ENCODE results near the gene CTIF.
"Not testable (repeated sequence)": the region's sequence is repeated elsewhere in the genome, so short reads cannot be mapped to it uniquely, and the experiment has no call there.

CTIF gene

DNA sequence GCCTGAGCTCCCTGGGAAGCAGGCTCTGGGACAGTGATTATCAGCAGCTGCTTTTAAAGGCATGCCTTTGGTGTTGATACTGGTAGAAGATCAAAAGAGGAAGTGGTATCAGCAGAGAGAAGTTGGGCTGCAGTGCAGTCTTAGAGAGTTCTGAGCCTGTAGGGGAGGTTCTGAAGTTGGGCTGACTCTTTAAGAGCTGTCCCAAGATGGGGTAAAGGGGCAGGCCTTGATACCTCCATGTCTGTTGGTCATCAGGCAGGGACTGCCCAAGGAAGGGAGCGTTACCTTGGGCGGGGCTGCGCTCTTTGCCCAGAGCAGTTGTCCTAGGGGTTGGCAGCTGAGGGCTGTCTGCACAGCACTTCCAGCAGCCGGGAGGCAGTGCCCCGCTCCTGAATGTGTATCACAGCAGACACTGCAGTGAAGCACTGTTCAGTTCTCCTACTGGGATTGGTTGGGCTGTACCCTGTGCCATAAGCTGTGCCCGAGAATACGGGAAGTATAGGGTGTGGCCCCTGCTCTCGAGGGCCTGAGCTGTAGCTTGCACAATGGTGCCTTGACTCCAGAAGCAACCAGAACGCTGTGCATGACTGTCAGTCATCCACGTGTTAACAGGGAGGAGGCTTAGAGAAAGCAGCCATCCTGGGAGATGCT, 177.0 kb downstream of the CTIF start:
- no peaks in the 10 kb centered on the region for H3K9me2 ChIP-seq (replicated peaks; ENCODE audit: insufficient read depth, low read length)
- no peaks in the 10 kb centered on the region for H4K20me1 ChIP-seq (ENCODE audit: insufficient read depth, low read length)
- H3K9me3 ChIP-seq (replicated peaks; ENCODE audit: insufficient read depth, low read length), result no peaks in the 10 kb centered on the region
- no peak for DNase-seq
- H3K79me2 ChIP-seq (ENCODE audit: low read length), result no peaks in the 10 kb centered on the region
- H3K27me3 ChIP-seq (replicated peaks; ENCODE audit: insufficient read depth, low read length), result no peaks in the 10 kb centered on the region
- no peak overlapping the region for H3K4me2 ChIP-seq (ENCODE audit: low read depth, low read length)
- no peaks in the 10 kb centered on the region for H3F3A ChIP-seq (ENCODE audit: insufficient read depth, low read length)
- H3K9ac ChIP-seq (ENCODE audit: low read length), result no peak overlapping the region
- no peak overlapping the region for H3K4me3 ChIP-seq (ENCODE audit: low read length)
- TF ChIP-seq, protein P1, sequence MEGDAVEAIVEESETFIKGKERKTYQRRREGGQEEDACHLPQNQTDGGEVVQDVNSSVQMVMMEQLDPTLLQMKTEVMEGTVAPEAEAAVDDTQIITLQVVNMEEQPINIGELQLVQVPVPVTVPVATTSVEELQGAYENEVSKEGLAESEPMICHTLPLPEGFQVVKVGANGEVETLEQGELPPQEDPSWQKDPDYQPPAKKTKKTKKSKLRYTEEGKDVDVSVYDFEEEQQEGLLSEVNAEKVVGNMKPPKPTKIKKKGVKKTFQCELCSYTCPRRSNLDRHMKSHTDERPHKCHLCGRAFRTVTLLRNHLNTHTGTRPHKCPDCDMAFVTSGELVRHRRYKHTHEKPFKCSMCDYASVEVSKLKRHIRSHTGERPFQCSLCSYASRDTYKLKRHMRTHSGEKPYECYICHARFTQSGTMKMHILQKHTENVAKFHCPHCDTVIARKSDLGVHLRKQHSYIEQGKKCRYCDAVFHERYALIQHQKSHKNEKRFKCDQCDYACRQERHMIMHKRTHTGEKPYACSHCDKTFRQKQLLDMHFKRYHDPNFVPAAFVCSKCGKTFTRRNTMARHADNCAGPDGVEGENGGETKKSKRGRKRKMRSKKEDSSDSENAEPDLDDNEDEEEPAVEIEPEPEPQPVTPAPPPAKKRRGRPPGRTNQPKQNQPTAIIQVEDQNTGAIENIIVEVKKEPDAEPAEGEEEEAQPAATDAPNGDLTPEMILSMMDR (IDR thresholded peaks at IDR 0.05; ENCODE audit: low read length), result no peak
- TF ChIP-seq EZH2phosphoT487 (IDR thresholded peaks at IDR 0.05; ENCODE audit: low read length), result no peak
- TF ChIP-seq EZH2 (optimal IDR thresholded peaks at IDR 0.05; ENCODE audit: low read depth, low read length), result no peak
- no peak overlapping the region for H3K27ac ChIP-seq (ENCODE audit: low read length)
- H3K36me3 ChIP-seq (replicated peaks; ENCODE audit: insufficient read depth, low read length), result no peaks in the 10 kb centered on the region
- no peak overlapping the region for H2AFZ ChIP-seq (ENCODE audit: low read length)
- H3K4me1 ChIP-seq (ENCODE audit: low read length), result no peaks in the 10 kb centered on the region

DNA sequence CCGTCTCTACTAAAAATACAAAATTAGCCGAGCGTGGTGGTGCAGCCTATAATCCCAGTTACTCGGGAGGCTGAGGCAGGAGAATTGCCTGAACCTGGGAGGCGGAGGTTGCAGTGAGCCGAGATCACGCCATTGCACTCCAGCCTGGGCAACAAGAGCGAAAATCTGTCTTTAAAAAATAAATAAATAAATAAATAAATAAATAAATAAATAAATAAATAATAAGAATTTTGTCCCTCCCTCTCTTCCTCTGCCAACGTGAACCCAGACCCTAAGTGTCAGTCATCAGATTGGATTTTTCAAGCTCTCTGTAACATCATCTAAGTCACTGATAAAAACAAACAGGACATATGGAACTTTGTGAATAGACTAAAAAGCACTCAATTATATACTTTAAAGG, 178.4 kb downstream of the CTIF start:
- not testable (repeated sequence) for H3K27ac ChIP-seq (ENCODE audit: low read length); H2AFZ ChIP-seq (ENCODE audit: low read length); H3K4me2 ChIP-seq (ENCODE audit: low read depth, low read length); H3K9me3 ChIP-seq (replicated peaks; ENCODE audit: insufficient read depth, low read length); H3K4me1 ChIP-seq (ENCODE audit: low read length); H3F3A ChIP-seq (ENCODE audit: insufficient read depth, low read length); H3K9ac ChIP-seq (ENCODE audit: low read length); H3K9me2 ChIP-seq (replicated peaks; ENCODE audit: insufficient read depth, low read length); H3K4me3 ChIP-seq (ENCODE audit: low read length); H4K20me1 ChIP-seq (ENCODE audit: insufficient read depth, low read length); DNase-seq; H3K79me2 ChIP-seq (ENCODE audit: low read length); H3K27me3 ChIP-seq (replicated peaks; ENCODE audit: insufficient read depth, low read length); H3K36me3 ChIP-seq (replicated peaks; ENCODE audit: insufficient read depth, low read length)

DNA sequence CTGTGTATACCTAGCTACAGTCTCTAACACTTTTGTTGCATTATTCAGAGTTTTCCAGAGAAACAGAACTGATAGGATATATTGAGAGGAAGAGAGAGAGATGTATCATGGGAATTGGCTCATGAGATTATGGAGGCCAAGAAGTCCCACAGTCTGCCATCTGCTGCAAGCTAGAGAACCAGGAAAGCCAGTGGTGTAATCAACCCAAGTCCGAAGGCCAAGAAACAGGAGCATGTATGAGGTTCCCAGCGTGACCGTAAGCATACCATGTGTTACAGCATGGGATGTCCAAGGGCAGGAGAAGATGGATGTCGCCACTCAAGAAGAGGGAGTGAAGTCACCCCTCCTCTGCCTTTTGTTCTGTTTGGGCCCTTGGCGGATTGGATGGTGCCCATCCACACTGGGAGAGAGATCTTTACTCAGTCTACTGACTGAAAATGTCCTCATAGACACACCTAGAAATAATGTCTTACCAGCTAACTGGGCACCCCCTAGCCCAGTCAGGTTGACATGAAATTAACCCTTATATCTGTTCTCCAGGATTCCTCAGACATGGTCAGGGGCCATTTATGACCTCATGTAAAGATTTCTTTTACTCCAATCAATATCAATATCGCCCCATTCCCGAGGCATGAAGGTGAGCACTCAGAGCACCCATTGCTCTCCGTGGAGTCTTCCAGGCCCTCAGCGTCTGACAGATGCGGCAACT, 179.6 kb downstream of the CTIF start:
- H2AFZ ChIP-seq (ENCODE audit: low read length), result no peak overlapping the region
- no peaks in the 10 kb centered on the region for H3K36me3 ChIP-seq (replicated peaks; ENCODE audit: insufficient read depth, low read length)
- no peak for DNase-seq
- no peak overlapping the region for H3K27ac ChIP-seq (ENCODE audit: low read length)
- no peaks in the 10 kb centered on the region for H3F3A ChIP-seq (ENCODE audit: insufficient read depth, low read length)
- no peaks in the 10 kb centered on the region for H4K20me1 ChIP-seq (ENCODE audit: insufficient read depth, low read length)
- no peaks in the 10 kb centered on the region for H3K9me2 ChIP-seq (replicated peaks; ENCODE audit: insufficient read depth, low read length)
- no peaks in the 10 kb centered on the region for H3K9me3 ChIP-seq (replicated peaks; ENCODE audit: insufficient read depth, low read length)
- H3K4me2 ChIP-seq (ENCODE audit: low read depth, low read length), result no peak overlapping the region
- no peak overlapping the region for H3K4me3 ChIP-seq (ENCODE audit: low read length)
- no peak overlapping the region for H3K9ac ChIP-seq (ENCODE audit: low read length)
- no peaks in the 10 kb centered on the region for H3K4me1 ChIP-seq (ENCODE audit: low read length)
- H3K27me3 ChIP-seq (replicated peaks; ENCODE audit: insufficient read depth, low read length), result no peaks in the 10 kb centered on the region
- H3K79me2 ChIP-seq (ENCODE audit: low read length), result no peaks in the 10 kb centered on the region
- no peak for TF ChIP-seq EZH2phosphoT487 (IDR thresholded peaks at IDR 0.05; ENCODE audit: low read length)
- TF ChIP-seq, protein P1 (IDR thresholded peaks at IDR 0.05; ENCODE audit: low read length), result no peak
- TF ChIP-seq EZH2 (optimal IDR thresholded peaks at IDR 0.05; ENCODE audit: low read depth, low read length), result no peak

- Histone ChIP-seq H3K27ac (ENCODE audit: low read length) (no peak overlapping the region), H3K4me3 (ENCODE audit: low read length) (no peak overlapping the region), H2AFZ (ENCODE audit: low read length) (no peak overlapping the region), H3K36me3 (replicated peaks; ENCODE audit: insufficient read depth, low read length) (no peaks in the 10 kb centered on the region), H3K4me2 (ENCODE audit: low read depth, low read length) (no peak overlapping the region), H3K27me3 (replicated peaks; ENCODE audit: insufficient read depth, low read length) (no peaks in the 10 kb centered on the region), H3K9me2 (replicated peaks; ENCODE audit: insufficient read depth, low read length) (no peaks in the 10 kb centered on the region), H3K4me1 (ENCODE audit: low read length) (no peaks in the 10 kb centered on the region), H3K9me3 (replicated peaks; ENCODE audit: insufficient read depth, low read length) (no peaks in the 10 kb centered on the region), H4K20me1 (ENCODE audit: insufficient read depth, low read length) (no peaks in the 10 kb centered on the region), H3F3A (ENCODE audit: insufficient read depth, low read length) (no peaks in the 10 kb centered on the region), H3K79me2 (ENCODE audit: low read length) (no peaks in the 10 kb centered on the region), H3K9ac (ENCODE audit: low read length) (no peak overlapping the region)
- TF ChIP-seq, protein P1 (IDR thresholded peaks at IDR 0.05; ENCODE audit: low read length), result no peak
- no peak for TF ChIP-seq EZH2phosphoT487 (IDR thresholded peaks at IDR 0.05; ENCODE audit: low read length)
- no peak for TF ChIP-seq EZH2 (optimal IDR thresholded peaks at IDR 0.05; ENCODE audit: low read depth, low read length)
- no peak for DNase-seq
Measured at GRCh38 chr18:48719388-48719787, 180.6 kb downstream of the CTIF start.

All from MM.1S (cell line).